Measurements from ENCODE around the gene PNMT.

Gene PNMT

GRCh38 chr17:39658346-39658745 lies 9.9 kb upstream of the PNMT start:
- peak in 1 of 6 experiments; percentile 26 for DNase-seq

DNA sequence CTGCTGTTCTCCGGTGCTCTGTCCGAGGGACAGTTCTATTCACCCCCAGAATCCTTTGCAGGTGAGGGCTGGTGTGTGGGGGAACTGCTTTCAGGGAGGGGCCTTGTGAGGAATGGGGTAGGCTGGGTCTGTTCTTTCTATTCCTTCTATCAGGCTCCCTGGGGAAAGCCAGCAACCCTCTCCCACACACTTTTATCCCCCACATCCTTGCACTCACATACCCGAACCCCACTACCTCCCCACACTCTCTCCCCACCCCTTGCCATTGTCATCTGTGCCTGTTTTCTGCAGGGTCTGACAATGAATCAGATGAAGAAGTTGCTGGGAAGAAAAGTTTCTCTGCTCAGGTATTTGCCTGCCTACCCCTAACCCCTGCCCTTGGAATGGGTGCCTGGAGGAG lies 9.5 kb upstream of the PNMT start:
- DNase-seq: no peak

DNA sequence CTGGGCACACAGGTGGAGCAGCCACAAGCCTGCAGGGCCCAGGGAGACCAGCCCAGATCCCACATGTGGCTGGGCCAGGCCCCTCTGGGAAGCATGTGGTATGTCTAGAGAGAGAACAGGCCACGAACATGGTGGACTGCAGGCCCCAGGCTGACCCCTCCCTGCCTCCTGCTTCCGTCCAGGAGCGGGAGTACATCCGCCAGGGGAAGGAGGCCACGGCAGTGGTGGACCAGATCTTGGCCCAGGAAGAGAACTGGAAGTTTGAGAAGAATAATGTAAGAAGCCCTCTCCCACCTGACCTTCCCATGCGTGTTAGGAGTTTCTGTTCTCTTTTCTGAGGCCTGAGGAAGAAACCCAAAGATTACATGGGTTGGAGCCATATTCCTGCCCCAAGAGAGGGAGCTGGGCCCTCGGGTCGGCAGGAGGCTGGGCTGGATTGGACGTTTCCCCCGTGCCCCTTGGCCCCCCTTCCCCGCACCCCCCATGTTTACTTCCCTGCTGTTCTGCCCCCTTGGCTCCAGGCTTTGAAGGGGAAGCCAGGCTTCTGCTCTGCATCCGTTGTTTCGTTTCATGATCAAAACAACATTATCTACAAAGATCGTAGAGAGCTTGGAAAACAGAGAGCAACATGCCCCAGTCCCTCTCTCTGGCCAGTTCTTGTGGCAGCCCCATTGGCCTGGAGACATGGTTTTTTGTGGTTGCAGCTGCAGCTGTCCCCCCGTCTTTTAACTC lies 8.8 kb upstream of the PNMT start:
- peak in 2 of 6 experiments; percentile 18 to 38 for DNase-seq

DNA sequence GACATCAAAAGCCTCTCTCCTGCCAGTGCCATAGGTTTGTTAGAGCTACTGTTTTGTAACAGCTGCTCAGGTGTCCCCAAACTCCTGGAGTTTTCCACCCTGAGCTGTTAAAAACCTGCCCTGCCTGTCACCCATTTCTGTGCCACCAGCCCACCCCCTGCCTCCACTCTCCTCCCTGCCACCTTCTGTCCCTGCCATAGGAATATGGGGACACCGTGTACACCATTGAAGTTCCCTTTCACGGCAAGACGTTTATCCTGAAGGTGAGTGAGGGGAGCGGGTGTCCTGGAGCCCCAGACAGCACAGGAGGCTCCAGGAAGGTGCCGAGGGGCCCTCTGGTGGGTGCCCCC lies 8.3 kb upstream of the PNMT start:
- DNase-seq: no peak

GRCh38 chr17:39660397-39661385 lies 7.6 kb upstream of the PNMT start:
- no peak for DNase-seq

DNA sequence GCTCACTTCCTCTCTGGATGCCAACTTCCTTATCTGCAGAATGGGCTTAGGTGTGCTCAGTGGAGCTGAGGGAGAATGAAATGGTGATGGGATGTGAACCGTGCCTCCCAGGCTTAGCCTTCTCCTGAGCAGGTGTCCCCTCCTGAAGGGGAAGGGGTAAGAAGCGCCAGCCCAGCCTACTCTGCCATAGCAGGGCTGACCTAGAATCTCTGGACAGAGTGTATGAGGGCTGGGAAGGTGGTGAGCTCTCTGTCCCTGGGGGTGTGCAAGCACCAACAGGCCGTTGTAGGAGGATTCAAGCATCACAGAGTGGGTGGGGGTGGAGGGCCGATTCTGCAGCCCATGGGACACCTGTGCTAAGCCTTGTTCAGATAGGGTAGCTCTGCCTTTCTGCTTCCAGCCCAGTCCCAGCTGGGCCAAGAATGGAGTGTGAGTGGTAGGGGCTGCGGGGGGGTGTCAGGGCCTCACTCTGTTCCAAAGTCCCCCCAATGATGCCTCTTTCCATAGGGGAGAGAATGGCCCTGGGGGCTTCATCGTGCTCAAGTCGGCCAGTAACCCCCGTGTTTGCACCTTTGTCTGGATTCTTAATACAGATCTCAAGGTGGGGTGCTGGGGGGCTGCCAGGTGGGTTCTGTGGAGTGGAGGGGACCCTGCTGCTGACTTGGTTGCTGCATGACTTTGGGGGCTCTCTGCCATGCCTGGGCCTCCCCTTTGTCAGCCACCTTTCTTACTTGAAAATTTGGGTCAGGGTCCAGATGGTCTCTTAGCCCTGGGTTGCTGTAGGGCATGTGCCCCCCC lies 6.3 kb upstream of the PNMT start:
- DNase-seq: no peak

GRCh38 chr17:39662551-39663339 lies 5.5 kb upstream of the PNMT start:
- no peak for DNase-seq

GRCh38 chr17:39663340-39663687 lies 4.9 kb upstream of the PNMT start:
- DNase-seq: no peak

GRCh38 chr17:39663688-39664580 lies 4.3 kb upstream of the PNMT start:
- DNase-seq: no peak

DNA sequence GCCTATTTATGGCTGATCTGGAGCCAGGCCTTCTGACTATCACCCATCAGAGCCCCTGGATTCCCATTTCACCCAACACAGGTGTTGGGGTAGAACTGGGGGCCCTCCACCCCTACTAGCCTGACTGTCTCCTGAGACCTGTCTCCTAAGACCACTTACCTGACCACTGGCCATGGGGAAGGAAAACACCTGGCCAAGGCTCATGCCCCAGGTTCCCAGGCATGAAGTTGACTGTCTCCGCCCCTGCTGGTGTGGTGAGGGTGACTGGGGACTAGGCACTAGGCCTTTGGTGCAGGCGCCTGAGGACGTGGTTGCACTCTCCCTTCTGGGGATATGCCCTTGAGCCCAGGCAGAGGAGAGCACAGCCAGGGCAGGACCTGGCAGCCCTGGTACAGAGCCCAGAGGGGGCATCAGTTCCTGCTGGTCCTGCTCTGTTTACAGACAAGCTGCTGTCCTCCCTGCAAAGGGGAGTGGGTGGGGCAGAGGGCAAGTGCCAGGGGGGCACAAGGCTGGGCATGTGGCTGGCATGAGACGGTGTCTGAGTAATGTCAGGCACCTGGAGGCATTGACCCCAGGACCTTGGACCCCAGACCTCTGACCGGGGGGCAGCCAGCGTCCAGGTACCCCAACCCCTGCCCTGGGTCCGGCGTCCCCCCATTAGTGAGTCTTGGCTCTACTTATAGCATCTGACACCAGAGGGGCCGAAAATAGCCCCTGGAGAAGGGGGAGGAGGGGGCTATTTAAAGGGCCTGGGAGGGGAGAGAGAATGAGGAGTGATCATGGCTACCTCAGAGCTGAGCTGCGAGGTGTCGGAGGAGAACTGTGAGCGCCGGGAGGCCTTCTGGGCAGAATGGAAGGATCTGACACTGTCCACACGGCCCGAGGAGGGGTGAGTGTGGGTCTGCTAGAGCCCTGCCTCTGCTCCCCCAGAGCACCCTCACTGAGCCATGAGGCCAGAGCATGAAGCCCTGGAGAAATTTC lies 3.4 kb upstream of the PNMT start, which contains the start of gene TCAP:
Gene TCAP, plus strand, starts transcription at position 769 of the 981 bp plus-strand sequence. Its CDS starts 11 bp downstream, at position 780.
- DNase-seq: no peak

DNA sequence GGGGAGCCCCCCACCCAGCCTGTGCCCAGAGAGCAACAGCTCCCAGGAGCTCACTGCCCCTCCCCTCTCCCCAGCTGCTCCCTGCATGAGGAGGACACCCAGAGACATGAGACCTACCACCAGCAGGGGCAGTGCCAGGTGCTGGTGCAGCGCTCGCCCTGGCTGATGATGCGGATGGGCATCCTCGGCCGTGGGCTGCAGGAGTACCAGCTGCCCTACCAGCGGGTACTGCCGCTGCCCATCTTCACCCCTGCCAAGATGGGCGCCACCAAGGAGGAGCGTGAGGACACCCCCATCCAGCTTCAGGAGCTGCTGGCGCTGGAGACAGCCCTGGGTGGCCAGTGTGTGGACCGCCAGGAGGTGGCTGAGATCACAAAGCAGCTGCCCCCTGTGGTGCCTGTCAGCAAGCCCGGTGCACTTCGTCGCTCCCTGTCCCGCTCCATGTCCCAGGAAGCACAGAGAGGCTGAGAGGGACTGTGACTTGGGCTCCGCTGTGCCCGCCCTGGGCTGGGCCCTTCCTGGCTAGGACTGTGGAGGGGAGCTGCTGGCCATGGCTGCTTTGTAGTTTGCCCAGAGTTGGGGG lies 2.5 kb upstream of the PNMT start:
- no peak for DNase-seq

GRCh38 chr17:39666231-39666600 lies 2.0 kb upstream of the PNMT start:
- no peak for DNase-seq

DNA sequence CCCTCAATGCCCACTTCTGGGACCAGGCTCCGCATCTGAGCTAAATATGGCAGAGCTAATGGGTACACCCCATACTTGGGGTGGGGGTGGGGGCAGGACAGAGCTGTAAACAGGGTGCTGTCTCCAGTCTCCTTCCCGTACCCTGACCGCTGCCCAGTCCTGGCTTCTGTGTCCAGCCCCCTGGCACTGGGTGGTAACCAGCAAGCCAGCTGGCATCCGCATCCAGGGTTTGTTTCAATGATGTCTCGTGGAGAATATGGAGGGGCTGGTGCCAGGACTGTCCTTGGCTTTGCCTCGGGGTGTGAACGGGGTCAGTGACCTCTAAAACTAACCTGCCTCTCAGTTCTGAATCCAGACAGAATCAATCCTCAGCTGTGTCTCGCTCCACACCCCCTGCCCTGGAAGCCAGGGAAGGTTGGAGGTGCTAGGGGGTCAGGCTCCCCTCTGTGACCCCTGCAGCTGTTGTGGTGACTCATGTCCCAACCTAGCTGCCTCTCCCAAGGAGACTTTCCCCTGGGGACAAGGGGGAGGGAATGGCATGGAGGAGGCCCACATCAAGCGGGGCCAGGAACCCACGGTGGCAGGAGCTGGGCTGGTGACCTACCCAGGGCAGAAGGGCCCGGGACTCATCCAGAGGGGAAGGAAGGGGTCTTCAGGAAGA lies 1.5 kb upstream of the PNMT start:
- DNase-seq: no peak

DNA sequence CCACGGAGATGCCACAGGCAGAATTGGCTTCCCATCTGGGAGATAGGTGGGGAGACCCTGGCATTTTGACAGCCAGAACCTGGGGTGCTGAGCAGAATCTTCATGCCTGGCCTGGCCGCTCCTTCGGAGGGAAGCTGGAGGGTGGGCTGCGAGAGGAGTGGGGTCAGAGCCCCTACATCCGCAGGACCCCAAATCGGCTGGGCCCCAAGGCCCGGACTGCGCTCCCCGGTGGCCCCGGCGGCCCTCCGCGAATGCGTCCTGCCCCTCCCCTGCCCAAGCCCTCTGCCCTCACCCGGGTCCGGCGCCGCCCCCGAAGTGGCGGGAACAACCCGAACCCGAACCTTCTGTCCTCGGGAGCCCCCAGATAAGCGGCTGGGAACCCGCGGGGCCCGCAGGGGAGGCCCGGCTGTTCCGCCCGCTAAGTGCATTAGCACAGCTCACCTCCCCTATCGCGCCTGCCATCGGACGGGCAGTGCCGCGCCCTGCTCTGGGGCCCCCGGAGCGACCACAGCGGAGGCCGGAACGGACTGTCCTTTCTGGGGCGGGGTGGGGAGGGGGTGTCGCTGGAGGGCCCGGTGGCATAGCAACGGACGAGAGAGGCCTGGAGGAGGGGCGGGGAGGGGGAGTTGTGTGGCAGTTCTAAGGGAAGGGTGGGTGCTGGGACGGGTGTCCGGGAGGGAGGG lies 850 bp upstream of the PNMT start:
- no peak for DNase-seq

DNA sequence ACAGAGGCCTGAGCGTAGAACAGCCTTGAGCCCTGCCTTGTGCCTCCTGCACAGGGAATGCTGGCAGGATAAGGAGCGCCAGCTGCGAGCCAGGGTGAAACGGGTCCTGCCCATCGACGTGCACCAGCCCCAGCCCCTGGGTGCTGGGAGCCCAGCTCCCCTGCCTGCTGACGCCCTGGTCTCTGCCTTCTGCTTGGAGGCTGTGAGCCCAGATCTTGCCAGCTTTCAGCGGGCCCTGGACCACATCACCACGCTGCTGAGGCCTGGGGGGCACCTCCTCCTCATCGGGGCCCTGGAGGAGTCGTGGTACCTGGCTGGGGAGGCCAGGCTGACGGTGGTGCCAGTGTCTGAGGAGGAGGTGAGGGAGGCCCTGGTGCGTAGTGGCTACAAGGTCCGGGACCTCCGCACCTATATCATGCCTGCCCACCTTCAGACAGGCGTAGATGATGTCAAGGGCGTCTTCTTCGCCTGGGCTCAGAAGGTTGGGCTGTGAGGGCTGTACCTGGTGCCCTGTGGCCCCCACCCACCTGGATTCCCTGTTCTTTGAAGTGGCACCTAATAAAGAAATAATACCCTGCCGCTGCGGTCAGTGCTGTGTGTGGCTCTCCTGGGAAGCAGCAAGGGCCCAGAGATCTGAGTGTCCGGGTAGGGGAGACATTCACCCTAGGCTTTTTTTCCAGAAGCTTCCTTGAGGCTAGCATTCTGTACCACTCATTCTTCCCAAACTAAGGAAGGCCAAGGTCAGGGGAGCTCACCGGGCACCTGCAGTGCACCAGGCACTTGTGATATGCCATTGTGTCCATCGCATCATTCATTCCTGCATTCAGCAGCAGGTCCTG lies 1.9 kb downstream of the PNMT start:
- DNase-seq: no peak

- DNase-seq: no peak
Measured at GRCh38 chr17:39670746-39671145, 2.5 kb downstream of the PNMT start.
